ENCODE measurements around the gene THUMPD1.
A peak's percentile ranks its signal among the peaks of the same experiment; 100 is the strongest.

The THUMPD1 gene

GRCh38 chr16:20689668-20690067 is 52.0 kb downstream of the THUMPD1 start:
- DNase-seq, result no peak

- DNase-seq, result peak; percentile 39
Observed at GRCh38 chr16:20683812-20684211, 57.8 kb downstream of the THUMPD1 start.
